Ascending aorta (tissue), 2 donors: ENCODE measurements around the gene PTPRN2. TPM values are rescaled to one million over a fixed set of nuclear protein-coding genes. Genes with fewer than 3 reads are reported as not detected.

Experiments used
- DNase-seq, 2 donors: peaks; one replicate each; pipeline ENCODE4 v3.0.0-alpha.2; 2019; ENCODE audit warnings: low spot score in 2 of 2
- H3K27ac ChIP-seq, 2 donors: fragments of 200-600 bp; sonication (generic); one replicate each; pipeline ENCODE4 v1.5.1; 2016 to 2017; ENCODE audit warnings: mild to moderate bottlenecking in 1 of 2
- H3K27me3 ChIP-seq: fragments of 200-600 bp; sonication (generic); one replicate; pipeline ENCODE4 v1.5.1; 2017
- H3K36me3 ChIP-seq, 2 donors: fragments of 200-600 bp; sonication (generic); one replicate each; pipeline ENCODE4 v1.5.1; 2016
- H3K4me1 ChIP-seq, 2 donors: fragments of 200-600 bp; sonication (generic); one replicate each; pipeline ENCODE4 v1.5.1; 2016 to 2017; ENCODE audit warnings: mild to moderate bottlenecking in 1 of 2
- H3K4me3 ChIP-seq, 2 donors: fragments of 200-600 bp; sonication (generic); one replicate each; pipeline ENCODE4 v1.5.1; 2016 to 2017; ENCODE audit warnings: mild to moderate bottlenecking in 1 of 2
- H3K9me3 ChIP-seq, 2 donors: fragments of 200-600 bp; sonication (generic); one replicate each; pipeline ENCODE4 v1.5.1; 2016
- intact Hi-C: fragments of 100-400 bp; cut with DNase I; formaldehyde crosslinking; loops from one replicate; pipeline ENCODE4 v1.15.1; 2023
- total RNA-seq: library from RNA; depleted of rRNA; stranded (reverse); fragments of >200 nt; gene quantifications from one replicate; pipeline ENCODE4 v1.1.0, GENCODE V29; 2016
- TF ChIP-seq, protein P1 (sequence below), 3 experiments: fragments of 200-600 bp in 2 of 3; fragments of 450-650 bp in 1 of 3; sonication (generic) in 2 of 3; IDR thresholded peaks; one replicate each; pipeline ENCODE4 v1.5.1; 2016 to 2019; ENCODE audit warnings: antibody characterized with exemption in 3 of 3, mild to moderate bottlenecking in 1 of 3, moderate library complexity in 1 of 3

Gene PTPRN2
- total RNA-seq, 1 donor from 2014 or later = 7.3 TPM

DNA sequence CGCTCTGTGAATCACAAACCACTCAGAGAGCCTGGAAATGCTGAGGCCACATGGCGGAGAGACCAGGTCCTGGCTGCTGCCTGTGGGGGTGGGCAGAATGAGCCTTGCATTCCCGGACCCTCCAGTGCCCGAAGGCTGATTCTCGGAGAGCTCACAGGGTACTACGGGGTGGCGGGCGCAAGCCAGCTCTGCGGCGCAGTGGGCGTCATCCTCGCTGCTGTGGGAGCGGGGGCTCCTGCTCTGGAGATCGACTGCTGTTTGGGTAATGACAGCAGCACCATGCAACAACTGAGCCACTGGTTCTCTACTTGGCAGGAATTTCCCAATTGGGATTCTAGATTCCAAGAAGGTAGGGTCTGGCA, 108.0 kb downstream of the PTPRN2 start:
- Histone ChIP-seq H3K9me3 (peaks cover 0 to 6% of the 10 kb centered on the region in 2 donors), H3K27me3 (no peaks in the 10 kb centered on the region), H3K4me1 (no peaks in the 10 kb centered on the region), H3K27ac (no peak overlapping the region), H3K4me3 (no peak overlapping the region), H3K36me3 (no peaks in the 10 kb centered on the region)
- intact Hi-C loops = no loop called here
- TF ChIP-seq, protein P1, sequence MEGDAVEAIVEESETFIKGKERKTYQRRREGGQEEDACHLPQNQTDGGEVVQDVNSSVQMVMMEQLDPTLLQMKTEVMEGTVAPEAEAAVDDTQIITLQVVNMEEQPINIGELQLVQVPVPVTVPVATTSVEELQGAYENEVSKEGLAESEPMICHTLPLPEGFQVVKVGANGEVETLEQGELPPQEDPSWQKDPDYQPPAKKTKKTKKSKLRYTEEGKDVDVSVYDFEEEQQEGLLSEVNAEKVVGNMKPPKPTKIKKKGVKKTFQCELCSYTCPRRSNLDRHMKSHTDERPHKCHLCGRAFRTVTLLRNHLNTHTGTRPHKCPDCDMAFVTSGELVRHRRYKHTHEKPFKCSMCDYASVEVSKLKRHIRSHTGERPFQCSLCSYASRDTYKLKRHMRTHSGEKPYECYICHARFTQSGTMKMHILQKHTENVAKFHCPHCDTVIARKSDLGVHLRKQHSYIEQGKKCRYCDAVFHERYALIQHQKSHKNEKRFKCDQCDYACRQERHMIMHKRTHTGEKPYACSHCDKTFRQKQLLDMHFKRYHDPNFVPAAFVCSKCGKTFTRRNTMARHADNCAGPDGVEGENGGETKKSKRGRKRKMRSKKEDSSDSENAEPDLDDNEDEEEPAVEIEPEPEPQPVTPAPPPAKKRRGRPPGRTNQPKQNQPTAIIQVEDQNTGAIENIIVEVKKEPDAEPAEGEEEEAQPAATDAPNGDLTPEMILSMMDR (IDR thresholded peaks at IDR 0.05) = no peak
- DNase-seq = no peak

DNA sequence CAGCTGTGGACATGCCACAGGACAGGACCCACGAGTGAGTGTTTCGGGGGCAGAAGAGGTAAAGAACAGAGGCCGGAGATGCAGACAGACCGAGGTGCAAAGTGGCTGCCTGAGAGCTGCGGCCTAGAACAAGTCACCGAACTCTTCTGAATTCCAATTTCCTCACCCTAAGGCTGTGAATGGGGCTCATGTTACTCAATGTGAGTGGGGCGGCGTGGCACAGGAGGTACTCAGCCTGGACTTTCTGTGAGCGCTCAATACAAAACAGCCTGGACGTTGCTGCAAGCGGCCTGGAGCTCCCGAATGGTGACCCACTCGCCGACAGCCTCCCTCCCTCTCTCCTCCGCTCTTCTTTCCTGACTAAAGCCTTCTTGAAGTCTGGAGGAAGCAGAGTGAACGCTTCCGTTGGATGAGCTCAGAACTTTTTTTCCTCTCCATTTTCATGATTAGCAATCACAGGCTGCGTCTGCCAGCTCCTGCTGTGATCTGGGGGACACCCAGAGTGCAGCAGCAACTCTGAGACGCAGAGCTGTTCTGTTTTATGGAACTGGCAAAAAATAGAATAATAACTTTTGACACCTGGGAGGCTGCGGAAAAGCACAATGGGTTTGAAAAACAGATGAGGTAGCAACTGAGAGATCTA, 108.5 kb downstream of the PTPRN2 start:
- no peak for DNase-seq
- no peaks in the 10 kb centered on the region for H3K27me3 ChIP-seq
- TF ChIP-seq, protein P1 (IDR thresholded peaks at IDR 0.05) = no peak
- H3K4me1 ChIP-seq = no peaks in the 10 kb centered on the region
- peaks cover 0 to 6% of the 10 kb centered on the region in 2 donors for H3K9me3 ChIP-seq
- intact Hi-C loops = no loop called here
- no peaks in the 10 kb centered on the region for H3K36me3 ChIP-seq
- H3K4me3 ChIP-seq = no peak overlapping the region
- H3K27ac ChIP-seq = no peak overlapping the region

- intact Hi-C loops = no loop called here
Measured at GRCh38 chr7:158477866-158478265, 109.8 kb downstream of the PTPRN2 start.

DNA sequence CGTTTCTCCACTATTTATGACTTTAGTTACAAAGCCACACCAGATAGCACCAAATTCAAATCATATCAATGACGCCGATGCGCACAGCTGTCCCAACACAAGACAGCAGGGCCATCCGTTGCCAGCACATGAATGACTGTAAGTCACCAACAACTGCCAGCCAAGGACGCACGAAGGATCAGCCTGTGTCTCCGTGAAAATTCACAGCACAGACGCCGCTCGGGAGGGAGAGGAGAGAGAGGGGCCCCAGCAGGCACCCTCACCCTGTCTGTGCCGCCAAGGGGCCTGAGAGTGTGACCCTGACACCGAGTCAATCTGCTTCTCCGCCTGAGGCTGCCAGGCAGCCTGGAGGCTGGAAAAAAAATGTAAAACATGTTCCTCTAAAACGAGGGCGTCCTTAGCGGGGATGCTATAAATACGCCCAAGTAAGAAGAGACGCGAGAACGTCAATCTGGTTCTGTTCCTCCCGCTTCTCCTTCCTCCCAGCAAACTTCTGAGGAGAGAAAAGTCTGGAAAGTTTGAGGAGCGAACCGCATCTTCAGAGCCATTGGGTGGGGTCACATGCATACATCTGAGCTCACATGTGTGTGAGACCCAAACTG, 111.2 kb downstream of the PTPRN2 start:
- H3K9me3 ChIP-seq = peaks cover 0 to 3% of the 10 kb centered on the region in 2 donors
- H3K4me1 ChIP-seq = no peaks in the 10 kb centered on the region
- intact Hi-C loops = no loop called here
- no peak for DNase-seq
- TF ChIP-seq, protein P1 (IDR thresholded peaks at IDR 0.05) = no peak
- no peak overlapping the region for H3K4me3 ChIP-seq
- no peaks in the 10 kb centered on the region for H3K27me3 ChIP-seq
- no peaks in the 10 kb centered on the region for H3K36me3 ChIP-seq
- no peak overlapping the region for H3K27ac ChIP-seq

More at GRCh38 chr7:158477866-158478265, 109.8 kb downstream of the PTPRN2 start:
- DNase-seq = no peak
- Histone ChIP-seq H3K4me3 (no peak overlapping the region), H3K9me3 (peaks cover 0 to 6% of the 10 kb centered on the region in 2 donors), H3K4me1 (no peaks in the 10 kb centered on the region), H3K27ac (no peak overlapping the region), H3K27me3 (no peaks in the 10 kb centered on the region), H3K36me3 (no peaks in the 10 kb centered on the region)
- TF ChIP-seq, protein P1 (IDR thresholded peaks at IDR 0.05) = no peak

DNA sequence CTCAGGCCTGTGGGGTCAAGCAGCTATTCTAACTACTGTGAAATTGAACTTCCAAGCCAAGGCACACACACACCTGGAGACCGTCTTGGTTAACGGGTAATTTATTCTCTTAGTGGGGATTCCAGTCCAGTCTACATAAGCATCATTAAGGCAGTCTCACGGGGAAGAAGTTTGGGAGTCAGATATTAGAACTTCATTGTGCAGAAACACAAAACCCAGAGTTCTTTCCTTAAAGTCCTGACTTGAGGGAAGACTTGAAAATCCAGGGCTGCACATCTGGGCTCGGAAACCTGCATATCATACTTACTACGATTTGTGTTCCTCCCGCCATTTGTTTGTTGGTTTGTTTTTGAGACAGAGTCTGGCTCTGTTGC, 112.0 kb downstream of the PTPRN2 start:
- intact Hi-C loops = no loop called here
- Histone ChIP-seq H3K27me3 (no peaks in the 10 kb centered on the region), H3K9me3 (no peaks in the 10 kb centered on the region), H3K36me3 (no peaks in the 10 kb centered on the region), H3K27ac (no peak overlapping the region), H3K4me3 (no peak overlapping the region), H3K4me1 (no peaks in the 10 kb centered on the region)
- no peak for DNase-seq
- TF ChIP-seq, protein P1 (IDR thresholded peaks at IDR 0.05) = no peak
